Hematopoietic multipotent progenitor cell treated with erythropoietin and hydrocortisone succinate and interleukin-3 and kit ligand, for 17 days (in vitro differentiated cells): ENCODE measurements around the gene IMPG2.

Experiments used
- DNase-seq: peaks from one replicate; pipeline ENCODE4 v3.0.0-alpha.2; 2015; ENCODE audit warnings: low spot score

Gene IMPG2

DNA sequence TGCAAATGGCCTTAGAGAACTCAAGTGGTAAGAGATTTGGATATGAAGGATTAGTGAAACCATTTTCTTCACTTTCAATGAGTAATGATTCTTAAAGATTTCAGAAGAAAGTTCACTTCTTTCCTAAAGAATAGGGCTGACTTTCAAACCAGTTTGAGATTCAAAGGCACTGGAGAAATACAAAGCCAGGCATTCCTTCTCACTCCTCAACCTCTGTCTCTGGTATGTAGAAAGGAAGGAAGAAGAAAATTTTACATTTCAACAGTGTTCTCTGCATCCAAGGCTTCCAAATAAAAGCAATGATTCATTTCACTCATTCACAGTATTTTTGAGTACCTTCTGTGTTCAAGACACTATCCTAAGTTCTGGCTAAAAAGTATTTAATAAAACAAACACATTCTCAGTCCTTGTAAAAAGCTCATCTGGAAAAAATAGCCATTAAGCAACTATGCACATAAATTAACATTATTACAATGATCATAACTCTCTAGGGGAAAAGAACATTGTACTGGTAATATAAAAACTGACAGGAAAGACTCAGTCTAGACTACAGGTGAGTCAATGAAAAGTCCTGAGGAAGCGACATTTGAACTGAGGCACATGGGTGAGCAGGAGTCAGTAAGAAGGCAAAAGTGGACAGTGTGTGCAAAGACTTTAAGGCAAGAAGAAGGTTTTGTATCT, 79.5 kb downstream of the IMPG2 start:
- no peak for DNase-seq

DNA sequence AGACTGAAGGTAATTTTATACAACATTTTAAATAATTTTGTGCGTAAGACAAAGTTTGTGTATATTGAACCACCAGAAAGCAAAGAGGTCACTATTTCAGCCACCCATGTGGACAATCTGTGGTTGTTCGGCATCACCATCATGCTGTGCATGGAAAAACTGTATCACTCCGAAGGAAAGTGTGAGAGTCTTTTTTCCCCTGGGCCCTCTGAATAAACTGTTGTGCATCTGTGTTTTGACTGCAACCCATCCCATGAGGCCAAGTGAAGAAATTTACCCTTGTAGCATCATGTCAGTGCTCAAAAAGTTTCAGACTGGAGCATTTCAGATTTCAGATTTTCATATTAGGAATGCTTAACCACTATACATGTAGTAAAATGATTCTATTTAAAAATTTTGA, 85.3 kb downstream of the IMPG2 start:
- DNase-seq = no peak

DNA sequence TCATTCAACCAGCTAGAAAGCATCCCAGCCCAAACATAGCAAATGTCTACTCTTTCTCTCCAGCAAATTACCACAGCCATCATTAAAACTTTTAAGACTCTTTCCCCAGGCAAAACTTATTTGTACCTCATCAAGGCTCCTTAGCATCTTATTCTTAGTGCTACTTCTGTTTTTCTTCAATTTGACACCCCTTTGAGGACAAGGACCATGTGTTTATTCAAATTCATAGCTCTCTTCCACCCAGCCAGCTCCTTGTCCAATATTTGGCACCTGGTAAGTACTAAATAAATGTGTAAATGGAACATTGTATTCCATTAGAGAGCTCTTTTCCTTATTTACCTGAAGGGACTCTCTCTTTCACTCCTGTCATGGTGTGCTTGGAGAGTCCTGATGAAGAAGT, 89.8 kb downstream of the IMPG2 start:
- DNase-seq = no peak

DNA sequence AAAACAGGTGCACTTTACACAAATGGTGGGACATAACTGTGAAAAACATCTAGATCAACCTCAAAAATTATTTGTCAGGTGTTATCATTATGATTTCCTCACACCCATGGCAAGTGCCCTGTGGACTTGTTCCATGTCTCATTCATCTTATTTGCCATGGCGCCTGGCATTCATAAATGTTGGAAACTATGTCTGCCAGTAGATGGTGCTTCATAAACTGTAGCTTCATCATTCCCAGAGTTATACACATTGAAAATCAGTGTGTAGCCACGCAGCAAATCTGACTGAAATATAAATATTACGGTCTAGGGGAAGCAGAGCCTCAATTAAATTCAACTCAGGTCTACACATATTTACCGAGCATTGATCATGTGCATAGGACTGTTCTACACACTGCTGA, 90.7 kb downstream of the IMPG2 start:
- no peak for DNase-seq

GRCh38 chr3:101228441-101228840, 91.9 kb downstream of the IMPG2 start:
- DNase-seq = no peak

GRCh38 chr3:101224739-101225138, 95.6 kb downstream of the IMPG2 start:
- no peak for DNase-seq

DNA sequence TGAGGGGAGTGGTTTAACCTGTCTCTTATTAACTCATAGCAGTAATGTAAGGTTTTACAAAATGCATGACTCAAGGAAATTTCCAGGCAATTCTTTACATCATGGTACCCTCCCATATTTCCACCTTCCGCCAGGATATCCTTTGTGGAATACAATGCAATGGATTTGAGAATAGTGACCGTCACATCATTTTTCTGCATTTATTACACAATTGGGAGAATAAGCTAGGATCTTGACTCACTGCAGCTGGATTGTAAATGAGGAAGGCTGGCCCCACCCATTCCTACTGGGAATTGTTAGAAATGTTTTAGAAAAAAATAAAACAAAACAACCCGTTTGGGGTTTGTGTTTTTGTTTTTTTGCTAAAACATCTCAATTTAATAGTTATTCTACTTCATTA, 97.4 kb downstream of the IMPG2 start:
- no peak for DNase-seq

DNA sequence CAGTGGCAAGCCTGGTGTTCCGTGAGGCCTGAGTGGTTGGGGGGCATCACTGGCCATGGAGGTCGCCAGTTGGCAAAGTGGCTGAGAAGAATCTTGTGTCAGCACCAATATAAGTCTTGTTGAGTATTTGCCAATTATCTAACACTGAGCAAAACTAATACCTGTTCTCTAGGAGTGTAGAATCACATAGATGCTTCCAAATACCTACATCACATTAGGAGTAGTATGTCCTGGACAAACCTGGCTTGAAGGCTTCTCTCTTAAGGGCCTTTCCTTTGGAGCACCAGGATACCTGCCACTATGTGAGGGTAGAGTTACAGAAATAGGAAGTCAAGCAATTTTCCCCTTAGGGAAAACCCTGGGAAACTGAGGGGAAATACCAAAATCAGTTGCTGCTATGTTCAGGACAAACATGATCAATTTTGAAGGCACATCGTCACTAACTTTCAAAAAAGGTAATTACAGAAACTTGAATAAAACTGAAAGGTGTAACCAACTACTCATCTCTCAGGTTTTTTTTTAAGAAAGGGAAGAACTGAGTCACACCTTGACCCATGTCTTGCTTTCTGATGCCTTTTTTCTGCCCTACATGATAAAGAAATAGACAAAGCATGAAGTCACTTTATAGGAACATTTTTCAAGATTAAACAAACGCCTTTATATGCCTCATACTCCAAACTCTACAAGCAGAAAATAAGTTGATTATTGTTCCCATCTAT, 100.4 kb downstream of the IMPG2 start:
- DNase-seq = no peak

- no peak for DNase-seq
These were observed 102.7 kb downstream of the IMPG2 start for GRCh38 chr3:101217472-101218245.

DNA sequence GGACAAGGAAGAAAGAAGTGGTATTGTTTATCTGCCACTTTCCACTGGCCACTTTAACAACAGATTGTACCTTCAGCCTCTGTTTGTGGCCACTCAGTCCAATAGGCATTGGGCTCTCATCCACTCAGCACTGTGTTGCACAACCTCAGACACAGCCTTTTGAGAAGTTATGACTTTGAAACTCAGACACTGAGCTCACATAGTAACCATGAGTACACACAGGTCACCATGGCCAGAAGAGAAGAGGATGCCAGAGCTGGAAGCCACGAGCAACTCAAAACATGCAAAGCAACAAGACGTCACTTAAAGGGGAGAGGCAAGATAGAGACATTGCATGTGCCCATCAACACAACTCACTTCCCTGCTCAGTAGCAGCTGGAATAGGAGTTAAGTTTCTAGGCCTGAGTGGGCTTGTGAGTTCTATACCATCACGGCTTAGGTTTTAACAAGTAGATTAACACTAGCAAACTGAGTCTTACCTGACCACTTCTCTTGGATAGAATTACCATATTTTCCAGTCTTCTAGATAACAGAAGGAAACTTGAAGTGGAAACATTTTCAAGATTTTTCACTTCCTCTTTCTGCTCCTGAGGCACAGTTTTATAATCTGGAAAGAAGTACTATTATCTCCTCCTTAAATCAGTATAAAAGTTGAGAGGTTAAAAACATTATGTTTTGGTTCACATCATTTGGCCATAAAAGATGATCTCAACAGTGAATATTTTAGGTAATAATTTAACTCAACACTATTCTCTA, 103.5 kb downstream of the IMPG2 start:
- no peak for DNase-seq

DNA sequence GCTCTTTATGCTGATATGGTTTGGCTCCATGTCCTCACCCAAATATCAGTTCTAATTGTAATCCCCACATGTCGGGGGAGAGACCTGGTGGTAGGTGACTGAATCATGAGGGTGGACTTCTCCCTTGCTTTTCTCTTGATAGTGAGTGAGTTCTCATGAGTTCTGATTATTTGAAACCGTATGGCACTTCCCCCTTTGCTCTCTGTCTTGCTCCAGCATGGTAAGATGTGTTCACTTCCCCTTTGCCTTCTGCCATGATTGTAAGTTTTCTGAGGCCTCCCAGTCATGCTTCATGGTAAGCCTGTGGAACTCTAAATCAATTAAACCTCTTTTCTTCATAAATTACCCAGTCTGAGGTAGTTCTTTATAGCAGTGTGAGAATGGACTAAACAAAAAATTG, 107.6 kb downstream of the IMPG2 start:
- DNase-seq = no peak

GRCh38 chr3:101204246-101204645, 116.1 kb downstream of the IMPG2 start:
- DNase-seq = no peak

- no peak for DNase-seq
These were observed 117.0 kb downstream of the IMPG2 start for GRCh38 chr3:101203411-101203810.

- no peak for DNase-seq
These were observed 117.7 kb downstream of the IMPG2 start for GRCh38 chr3:101202640-101203039.

DNA sequence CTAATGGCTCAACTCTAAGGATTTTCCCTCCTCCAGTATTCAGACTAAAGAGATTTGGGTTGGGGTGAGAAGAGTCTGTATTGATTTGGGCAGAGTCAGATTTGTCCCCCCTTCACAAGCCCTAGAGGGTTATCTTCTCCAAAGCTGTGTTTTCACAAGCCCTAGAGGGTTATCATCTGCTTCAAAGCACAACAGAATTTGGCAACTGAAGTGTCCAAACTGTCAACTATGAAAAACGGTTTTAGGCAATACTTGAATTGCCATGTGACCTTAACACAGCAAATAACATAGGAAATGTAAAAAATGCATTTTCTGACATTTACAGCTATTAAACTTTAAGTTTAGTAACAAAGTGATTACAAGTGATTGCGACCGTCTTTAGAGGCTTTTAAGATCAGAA, 119.9 kb downstream of the IMPG2 start:
- no peak for DNase-seq

DNA sequence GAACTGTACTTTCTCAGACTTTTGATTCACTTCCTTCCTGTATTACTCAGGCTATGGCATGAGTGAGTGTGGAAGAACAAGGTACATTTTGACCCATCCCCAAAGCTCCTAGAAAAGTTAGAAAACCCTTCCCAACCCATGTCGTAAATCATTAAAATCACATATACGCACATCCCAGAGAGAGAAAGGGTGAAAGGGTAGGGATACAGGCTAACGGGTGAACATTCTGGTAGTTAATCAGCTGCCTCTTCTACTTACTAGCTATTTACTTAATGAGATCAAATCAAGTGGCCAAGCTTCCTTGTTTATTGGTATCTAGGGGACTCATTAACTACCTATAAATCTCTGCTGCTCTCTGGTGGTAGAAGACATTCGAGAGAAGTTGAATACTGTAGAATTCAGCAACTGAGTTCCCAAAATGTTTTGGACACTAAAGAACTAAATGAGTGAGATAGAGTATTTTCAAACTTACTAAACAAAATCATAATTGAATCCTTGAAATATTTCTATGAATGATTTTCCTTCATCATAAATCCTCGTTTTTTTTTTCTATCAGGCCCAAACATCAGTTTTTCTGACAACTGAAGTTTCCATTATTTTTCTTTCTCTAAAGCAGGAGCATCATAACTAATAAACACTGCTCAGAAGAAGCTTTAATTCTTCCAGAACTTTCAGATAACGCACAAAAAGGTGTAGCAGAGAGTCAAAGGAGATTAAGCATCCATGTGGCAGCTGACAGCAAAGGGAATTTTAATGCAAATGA, 124.2 kb downstream of the IMPG2 start:
- DNase-seq = no peak

- DNase-seq = no peak
These were observed 126.0 kb downstream of the IMPG2 start for GRCh38 chr3:101194392-101194791.

GRCh38 chr3:101193957-101194356, 126.4 kb downstream of the IMPG2 start:
- no peak for DNase-seq

GRCh38 chr3:101189796-101190195, 130.6 kb downstream of the IMPG2 start:
- no peak for DNase-seq

DNA sequence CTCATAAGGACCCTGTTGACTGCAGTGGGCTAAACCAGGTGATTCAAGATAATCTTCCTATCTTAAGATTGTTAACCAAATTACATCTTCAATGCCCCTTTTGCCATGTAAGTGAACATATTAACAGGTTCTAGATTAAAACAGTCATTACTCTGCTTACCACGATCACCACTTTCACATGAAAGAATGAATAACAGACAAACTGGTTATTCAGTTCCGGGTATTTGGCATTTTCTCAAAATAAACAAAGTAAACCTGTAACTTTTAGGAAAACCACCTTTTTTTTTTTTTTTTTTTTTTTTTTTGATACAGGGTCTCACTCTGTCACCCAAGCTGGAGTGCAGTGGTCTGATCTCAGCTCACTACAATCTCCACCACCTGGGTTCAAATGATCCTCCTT, 131.2 kb downstream of the IMPG2 start:
- DNase-seq = no peak

DNA sequence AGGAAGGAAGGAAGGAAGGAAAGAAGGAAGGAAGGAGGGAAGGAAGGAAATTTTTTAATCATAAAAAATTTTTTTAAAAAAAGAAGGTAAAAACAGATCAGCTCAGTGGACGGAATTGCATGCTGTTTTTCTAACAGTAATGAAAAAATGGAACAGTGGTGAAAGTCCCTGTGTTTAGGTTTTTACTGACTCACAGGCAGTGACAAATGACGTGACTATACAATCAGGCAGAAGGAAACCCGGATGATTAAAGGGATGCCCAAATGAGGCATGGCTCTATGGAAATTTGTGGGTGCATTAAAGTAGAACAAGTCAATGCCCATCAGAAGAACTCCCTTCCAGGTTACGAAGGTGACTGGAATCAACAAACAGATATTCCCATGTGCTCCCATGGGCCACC, 135.0 kb downstream of the IMPG2 start:
- DNase-seq = no peak

DNA sequence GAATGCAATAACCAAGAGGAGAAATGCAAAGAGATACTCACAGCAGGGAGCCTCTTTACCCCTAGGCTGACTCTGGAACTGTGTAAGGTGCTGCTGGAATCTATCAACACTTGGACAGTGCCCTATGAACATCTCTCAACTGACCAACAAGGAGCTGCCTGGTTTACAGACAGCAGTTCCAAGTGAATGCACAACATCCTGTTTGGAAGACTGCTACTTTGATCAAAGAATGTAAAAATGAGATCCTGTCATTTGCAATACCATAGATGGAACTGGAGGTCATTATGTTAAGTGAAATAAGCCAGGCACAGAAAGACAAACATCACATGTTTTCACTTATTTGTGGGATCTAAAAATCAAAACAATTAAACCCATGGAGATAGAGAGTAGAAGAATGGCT, 136.3 kb downstream of the IMPG2 start:
- no peak for DNase-seq
